GM18505 (cell line): ENCODE measurements around the gene DEFB118.

Source experiments
- ATAC-seq: cut with Tn5 transposase; IDR thresholded peaks from one replicate; pipeline ENCODE4 v1.9.1; 2021; ENCODE audit not compliant: unreplicated experiment
- POLR2A ChIP-seq: IDR thresholded peaks from 4 replicates; pipeline ENCODE4 v1.6.1; 2011; ENCODE audit warnings: borderline replicate concordance; ENCODE audit not compliant: insufficient read depth, insufficient read length; ENCODE audit errors: extremely low read depth

DEFB118 gene

GRCh38 chr20:31415653-31416052 lies 47.3 kb downstream of the DEFB118 start:
- no peak for ATAC-seq
- no peak for TF ChIP-seq POLR2A

GRCh38 chr20:31418307-31418706 lies 49.9 kb downstream of the DEFB118 start:
- no peak for ATAC-seq
- TF ChIP-seq POLR2A = no peak
